CD4-positive, alpha-beta memory T cell (primary cell): ENCODE results near the gene AGTR1. TPM values are rescaled to one million over a fixed set of nuclear protein-coding genes. Genes with fewer than 3 reads are reported as not detected.

Experiments
- CTCF ChIA-PET: fragments of 350-600 bp; sonication (Branson Sonifier 250); formaldehyde crosslinking; loops from one replicate; lab custom pipeline; 2021; ENCODE audit warnings: inconsistent platforms; ENCODE audit not compliant: partially characterized antibody; lab: Charles Lee
- POLR2A ChIA-PET: fragments of 350-600 bp; sonication (Branson Sonifier 250); formaldehyde crosslinking; loops from one replicate; lab custom pipeline; 2021; ENCODE audit not compliant: partially characterized antibody; lab: Charles Lee
- DNase-seq, 5 donors: peaks; one replicate each; pipeline versions ENCODE4 v3.0.0 to v3.0.0-alpha.2; 2020 to 2022; ENCODE audit warnings: mixed read lengths in 1 of 5
- H3K27ac ChIP-seq: one replicate; pipeline ENCODE4 v1.7.0; 2013; ENCODE audit warnings: low read depth, low read length
- H3K27me3 ChIP-seq: 2 replicates; pipeline ENCODE4 v1.7.0; 2013; ENCODE audit warnings: mild to moderate bottlenecking, low read length, moderate library complexity; ENCODE audit not compliant: insufficient read depth
- H3K36me3 ChIP-seq: 2 replicates; pipeline ENCODE4 v1.7.0; 2013; ENCODE audit warnings: mild to moderate bottlenecking, low read length, moderate library complexity; ENCODE audit not compliant: insufficient read depth
- H3K4me1 ChIP-seq: 2 replicates; pipeline ENCODE4 v1.7.0; 2013; ENCODE audit warnings: mild to moderate bottlenecking, low read length, moderate library complexity; ENCODE audit not compliant: insufficient read depth
- H3K4me3 ChIP-seq, 2 donors: one replicate each; pipeline ENCODE4 v1.7.0; 2013; ENCODE audit warnings: low read length in 2 of 2, mild to moderate bottlenecking in 1 of 2
- H3K9me3 ChIP-seq, 2 donors: one replicate each; pipeline ENCODE4 v1.7.0; 2013; ENCODE audit warnings: low read length in 2 of 2, control low read depth in 1 of 2; ENCODE audit not compliant: control insufficient read depth in 1 of 2
- H3K27ac Mint-ChIP-seq, 7 donors: one replicate each; pipeline ENCODE4 v1.8.0; 2020 to 2021; ENCODE audit warnings: mixed read lengths in 7 of 7, mild to moderate bottlenecking in 6 of 7, inconsistent platforms in 3 of 7, moderate library complexity in 3 of 7
- H3K27me3 Mint-ChIP-seq, 2 donors: one replicate each; pipeline ENCODE4 v1.8.0; 2020 to 2021; ENCODE audit warnings: mixed read lengths in 2 of 2
- H3K36me3 Mint-ChIP-seq, 2 donors: one replicate each; pipeline ENCODE4 v1.8.0; 2020 to 2021; ENCODE audit warnings: mixed read lengths in 2 of 2, inconsistent platforms in 1 of 2, mild to moderate bottlenecking in 1 of 2
- H3K4me1 Mint-ChIP-seq, 4 donors: one replicate each; pipeline ENCODE4 v1.8.0; 2020 to 2021; ENCODE audit warnings: mixed read lengths in 4 of 4, mild to moderate bottlenecking in 1 of 4
- H3K4me3 Mint-ChIP-seq, 8 donors: one replicate each; pipeline ENCODE4 v1.8.0; 2020 to 2021; ENCODE audit warnings: mixed read lengths in 8 of 8, mild to moderate bottlenecking in 7 of 8, moderate library complexity in 6 of 8, inconsistent platforms in 3 of 8
- H3K9me3 Mint-ChIP-seq, 8 donors: one replicate each; pipeline ENCODE4 v1.8.0; 2020 to 2021; ENCODE audit warnings: mixed read lengths in 8 of 8, mild to moderate bottlenecking in 5 of 8, inconsistent platforms in 3 of 8, moderate library complexity in 1 of 8
- intact Hi-C: fragments of 100-400 bp; cut with micrococcal nuclease; formaldehyde crosslinking; loops from one replicate; pipeline ENCODE4 v1.15.1; 2023
- polyA plus RNA-seq, 2 donors: library from polyadenylated mRNA; unstranded; fragments of 300-500 nt; fragmentation: Illumina TruSeq; gene quantifications; one replicate each; pipeline ENCODE4 v1.2.3, GENCODE V29; 2021
- total RNA-seq, 2 experiments: library from RNA; stranded (reverse); gene quantifications; one replicate each; pipeline ENCODE4 v1.2.3, GENCODE V29; 2021

Gene AGTR1
- total and polyA plus RNA-seq, 4 experiments from 2014 or later: not detected

DNA sequence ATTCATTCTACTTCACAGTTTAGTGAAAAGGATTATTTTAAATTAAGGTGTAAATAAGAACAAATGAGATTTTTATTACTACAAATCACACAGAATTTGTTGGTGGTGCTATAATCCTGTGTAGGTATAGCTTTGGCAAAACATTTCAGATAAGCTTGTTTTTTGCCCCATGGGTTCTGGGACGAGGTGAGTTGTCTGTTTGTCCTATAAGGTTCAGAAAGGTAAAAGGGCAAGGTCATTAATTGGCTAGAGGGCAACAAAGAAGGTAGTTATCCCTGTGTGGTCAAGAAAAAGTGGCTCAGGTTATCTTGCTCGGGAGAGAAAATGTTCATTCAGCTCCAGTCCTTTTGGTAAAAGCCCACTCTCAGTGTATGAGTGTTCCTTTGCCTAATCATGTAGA lies 23.2 kb downstream of the AGTR1 start:
- DNase-seq: no peak
- no peaks in the 10 kb centered on the region for H3K36me3 Mint-ChIP-seq
- H3K4me3 Mint-ChIP-seq: no peak overlapping the region
- intact Hi-C loops: no loop called here
- H3K27me3 ChIP-seq: no peaks in the 10 kb centered on the region
- H3K9me3 ChIP-seq: no peaks in the 10 kb centered on the region
- no peak overlapping the region for H3K27ac ChIP-seq
- H3K4me1 ChIP-seq: no peaks in the 10 kb centered on the region
- no peaks in the 10 kb centered on the region for H3K36me3 ChIP-seq
- H3K4me3 ChIP-seq: no peak overlapping the region
- ChIA-PET CTCF (no interaction called here), POLR2A (no interaction called here)
- H3K4me1 Mint-ChIP-seq: no peaks in the 10 kb centered on the region
- no peaks in the 10 kb centered on the region for H3K9me3 Mint-ChIP-seq
- H3K27ac Mint-ChIP-seq: no peak overlapping the region
- no peaks in the 10 kb centered on the region for H3K27me3 Mint-ChIP-seq

DNA sequence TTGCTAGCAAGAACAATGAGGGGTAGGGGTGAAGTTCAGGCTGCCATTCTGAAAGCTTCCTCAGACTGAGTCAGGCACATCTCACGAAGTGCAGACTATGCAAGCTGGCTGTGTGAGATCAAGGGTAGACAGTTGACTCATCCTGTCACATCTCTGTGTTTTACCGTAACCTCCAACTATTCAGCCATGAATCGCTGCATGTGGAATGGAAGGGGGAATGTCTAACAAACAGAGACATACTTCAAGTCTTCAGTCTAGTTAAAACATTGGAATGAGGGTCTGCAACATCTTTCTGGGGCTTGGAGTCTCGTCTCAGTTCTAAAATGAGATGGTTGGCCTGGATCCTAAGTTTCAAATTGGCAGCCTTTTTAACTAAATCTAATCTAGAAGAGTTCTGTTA lies 25.9 kb downstream of the AGTR1 start:
- CTCF ChIA-PET: no interaction called here
- POLR2A ChIA-PET: no interaction called here
- H3K27me3 Mint-ChIP-seq: no peaks in the 10 kb centered on the region

DNA sequence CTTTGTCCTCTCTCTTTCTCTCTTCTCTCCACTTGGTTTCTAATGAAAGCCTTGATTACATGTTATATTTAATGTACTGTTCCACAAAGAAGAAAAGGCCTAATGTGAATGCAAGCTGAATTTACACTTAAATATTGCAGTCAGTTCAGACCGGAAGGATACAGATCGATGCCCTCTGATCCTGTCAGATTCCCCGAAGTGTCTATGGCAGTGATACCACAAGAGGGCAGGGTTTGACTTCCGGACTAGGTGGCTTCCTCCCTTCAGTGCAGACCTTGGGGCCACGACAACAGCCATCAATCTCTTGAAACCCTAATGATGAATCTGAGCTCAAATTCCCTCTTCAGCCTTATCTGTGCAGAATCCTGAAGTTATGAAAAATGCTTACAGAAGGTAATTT lies 29.5 kb downstream of the AGTR1 start:
- Histone ChIP-seq H3K27me3 (peaks cover 4% of the 10 kb centered on the region), H3K9me3 (no peaks in the 10 kb centered on the region), H3K4me1 (no peaks in the 10 kb centered on the region), H3K36me3 (no peaks in the 10 kb centered on the region), H3K4me3 (no peak overlapping the region), H3K27ac (no peak overlapping the region)
- Mint-ChIP-seq H3K9me3 (peaks cover 0 to 2% (median 0%) of the 10 kb centered on the region in 8 donors), H3K4me1 (peaks cover 0 to 1% (median 0%) of the 10 kb centered on the region in 4 donors), H3K36me3 (no peaks in the 10 kb centered on the region), H3K27me3 (no peaks in the 10 kb centered on the region), H3K4me3 (no peak overlapping the region), H3K27ac (no peak overlapping the region)
- ChIA-PET POLR2A (no interaction called here), CTCF (no interaction called here)
- intact Hi-C loops: no loop called here
- no peak for DNase-seq

More for the DNA sequence above, 25.9 kb downstream of the AGTR1 start:
- intact Hi-C loops: no loop called here
- no peaks in the 10 kb centered on the region for H3K9me3 ChIP-seq
- no peak for DNase-seq
- no peaks in the 10 kb centered on the region for H3K36me3 ChIP-seq
- peaks cover 0 to 1% (median 0%) of the 10 kb centered on the region in 4 donors for H3K4me1 Mint-ChIP-seq
- H3K4me3 ChIP-seq: no peak overlapping the region
- H3K9me3 Mint-ChIP-seq: no peaks in the 10 kb centered on the region
- H3K27me3 ChIP-seq: peaks cover 4% of the 10 kb centered on the region
- no peaks in the 10 kb centered on the region for H3K36me3 Mint-ChIP-seq
- H3K27ac Mint-ChIP-seq: no peak overlapping the region
- H3K4me1 ChIP-seq: no peaks in the 10 kb centered on the region
- no peak overlapping the region for H3K4me3 Mint-ChIP-seq
- no peak overlapping the region for H3K27ac ChIP-seq

DNA sequence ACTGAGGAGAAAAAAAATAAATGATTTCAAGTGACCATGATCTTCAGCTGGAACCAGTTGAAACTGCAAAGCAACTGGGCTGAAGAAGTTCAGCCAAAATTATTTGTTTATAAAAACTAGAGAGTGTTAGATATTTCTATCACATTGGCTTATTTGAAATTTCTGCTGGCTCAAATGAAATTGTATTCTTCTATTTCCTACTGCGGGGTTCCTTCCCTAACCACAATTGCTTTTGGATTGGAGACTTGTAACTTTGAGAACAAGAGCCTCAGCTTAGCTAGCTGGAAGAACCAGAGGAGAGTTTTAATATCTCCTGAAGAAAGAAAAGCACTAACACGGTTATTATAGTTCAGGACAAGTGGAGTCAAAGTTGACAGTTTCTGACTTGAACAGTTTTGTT lies 31.1 kb downstream of the AGTR1 start:
- CTCF ChIA-PET: no interaction called here
- H3K27me3 Mint-ChIP-seq: no peaks in the 10 kb centered on the region
- intact Hi-C loops: no loop called here
- no peak overlapping the region for H3K4me3 ChIP-seq
- POLR2A ChIA-PET: no interaction called here
- no peaks in the 10 kb centered on the region for H3K36me3 Mint-ChIP-seq
- no peak overlapping the region for H3K27ac Mint-ChIP-seq
- H3K4me1 ChIP-seq: no peaks in the 10 kb centered on the region
- H3K27me3 ChIP-seq: peaks cover 4% of the 10 kb centered on the region
- no peak overlapping the region for H3K27ac ChIP-seq
- no peaks in the 10 kb centered on the region for H3K9me3 ChIP-seq
- DNase-seq: no peak
- peaks cover 0 to 1% (median 0%) of the 10 kb centered on the region in 4 donors for H3K4me1 Mint-ChIP-seq
- peaks cover 0 to 2% (median 0%) of the 10 kb centered on the region in 8 donors for H3K9me3 Mint-ChIP-seq
- no peaks in the 10 kb centered on the region for H3K36me3 ChIP-seq
- no peak overlapping the region for H3K4me3 Mint-ChIP-seq

DNA sequence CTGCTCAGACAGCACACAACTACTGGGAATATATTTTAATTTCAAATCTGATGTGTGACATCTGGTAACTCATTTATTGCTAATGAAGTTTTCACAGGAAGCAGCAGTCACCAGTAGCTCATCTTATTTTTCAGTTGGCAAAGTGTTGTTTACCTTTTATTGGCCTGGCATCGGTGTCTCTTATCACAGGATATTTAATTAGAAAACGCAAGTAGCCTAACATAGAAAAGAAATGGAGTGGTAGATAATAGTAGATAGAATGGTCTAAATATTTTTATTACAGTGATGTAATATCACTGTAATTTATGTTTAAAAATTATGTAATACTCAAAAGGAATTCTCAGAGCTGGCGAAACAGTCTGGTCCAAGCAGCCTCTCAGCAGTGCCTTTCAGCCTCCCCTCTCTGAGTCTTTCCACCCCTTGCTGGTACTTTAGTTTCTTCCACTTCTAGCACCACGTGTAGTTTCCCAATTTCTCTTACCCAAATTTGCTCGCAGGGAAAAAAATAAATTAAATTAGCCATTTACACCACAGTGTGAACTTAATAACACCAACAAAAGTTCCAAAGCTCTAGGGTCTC lies 31.9 kb downstream of the AGTR1 start:
- Mint-ChIP-seq H3K36me3 (no peaks in the 10 kb centered on the region), H3K4me3 (no peak overlapping the region), H3K4me1 (peaks cover 0 to 1% (median 0%) of the 10 kb centered on the region in 4 donors), H3K27ac (no peak overlapping the region), H3K27me3 (no peaks in the 10 kb centered on the region), H3K9me3 (peaks cover 0 to 2% (median 0%) of the 10 kb centered on the region in 8 donors)
- CTCF ChIA-PET: no interaction called here
- H3K27me3 ChIP-seq: peaks cover 4% of the 10 kb centered on the region
- no peak overlapping the region for H3K4me3 ChIP-seq
- no peak overlapping the region for H3K27ac ChIP-seq
- H3K36me3 ChIP-seq: no peaks in the 10 kb centered on the region
- H3K9me3 ChIP-seq: no peaks in the 10 kb centered on the region
- H3K4me1 ChIP-seq: no peaks in the 10 kb centered on the region
- intact Hi-C loops: no loop called here
- DNase-seq: no peak
- POLR2A ChIA-PET: no interaction called here

DNA sequence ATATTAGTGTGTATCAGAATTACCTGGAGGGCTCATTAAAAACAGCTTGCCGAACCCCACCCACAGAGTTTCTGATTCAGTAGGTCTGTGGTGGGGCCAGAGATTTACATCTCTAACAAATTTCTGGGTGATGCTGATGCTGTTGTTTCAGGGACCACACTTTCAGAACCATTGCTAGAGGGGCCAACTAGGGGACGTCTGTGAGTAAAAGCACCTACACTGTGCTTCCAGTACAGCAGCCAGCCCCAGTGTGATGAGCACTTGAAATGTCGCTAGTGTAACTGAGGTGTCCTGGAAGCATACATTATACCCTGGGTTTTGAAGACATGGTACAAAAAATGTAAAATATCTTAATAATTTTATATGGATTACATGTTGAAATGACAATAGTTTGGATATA lies 33.0 kb downstream of the AGTR1 start:
- no peaks in the 10 kb centered on the region for H3K4me1 ChIP-seq
- intact Hi-C loops: no loop called here
- no peaks in the 10 kb centered on the region for H3K36me3 Mint-ChIP-seq
- H3K4me3 ChIP-seq: no peak overlapping the region
- no peak overlapping the region for H3K27ac ChIP-seq
- H3K27ac Mint-ChIP-seq: no peak overlapping the region
- H3K4me3 Mint-ChIP-seq: no peak overlapping the region
- ChIA-PET CTCF (no interaction called here), POLR2A (no interaction called here)
- no peaks in the 10 kb centered on the region for H3K27me3 Mint-ChIP-seq
- peaks cover 4% of the 10 kb centered on the region for H3K27me3 ChIP-seq
- H3K4me1 Mint-ChIP-seq: peaks cover 0 to 1% (median 0%) of the 10 kb centered on the region in 4 donors
- H3K9me3 Mint-ChIP-seq: peaks cover 0 to 2% (median 0%) of the 10 kb centered on the region in 8 donors
- H3K9me3 ChIP-seq: no peaks in the 10 kb centered on the region
- no peaks in the 10 kb centered on the region for H3K36me3 ChIP-seq
- no peak for DNase-seq

DNA sequence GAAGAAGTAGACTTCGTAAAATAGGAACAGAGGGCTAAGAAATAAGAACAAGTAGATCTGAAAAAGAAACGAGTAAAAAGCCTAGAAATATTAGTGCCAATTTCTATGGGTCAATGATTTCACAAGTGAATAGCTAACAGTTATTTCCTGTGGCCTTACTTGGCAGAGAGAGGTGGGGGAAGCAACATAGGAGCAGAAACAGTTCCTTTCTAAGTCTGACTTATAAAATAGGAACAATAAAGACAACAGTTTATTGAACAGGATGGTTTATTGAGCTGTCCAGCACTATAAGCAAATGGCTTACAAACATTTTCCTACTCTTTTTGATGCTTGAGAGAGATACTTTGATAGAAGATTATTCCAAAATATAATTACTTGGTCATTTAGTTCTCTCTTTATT lies 37.9 kb downstream of the AGTR1 start:
- ChIA-PET POLR2A (no interaction called here), CTCF (no interaction called here)
- no peaks in the 10 kb centered on the region for H3K27me3 ChIP-seq
- H3K9me3 ChIP-seq: no peaks in the 10 kb centered on the region
- no peak for DNase-seq
- H3K27ac ChIP-seq: no peak overlapping the region
- peaks cover 0 to 3% (median 0%) of the 10 kb centered on the region in 8 donors for H3K9me3 Mint-ChIP-seq
- H3K4me1 Mint-ChIP-seq: no peaks in the 10 kb centered on the region
- no peak overlapping the region for H3K27ac Mint-ChIP-seq
- H3K4me3 Mint-ChIP-seq: no peak overlapping the region
- H3K4me1 ChIP-seq: no peaks in the 10 kb centered on the region
- no peaks in the 10 kb centered on the region for H3K36me3 Mint-ChIP-seq
- peaks cover 0 to 1% of the 10 kb centered on the region in 2 donors for H3K27me3 Mint-ChIP-seq
- no peaks in the 10 kb centered on the region for H3K36me3 ChIP-seq
- H3K4me3 ChIP-seq: no peak overlapping the region
- intact Hi-C loops: no loop called here
